Nephron (organoid): ENCODE results near the gene SLC25A44.

Source experiments
- H3K27ac Mint-ChIP-seq, 3 experiments: 2 replicates each; pipeline ENCODE4 v1.8.0; 2020; ENCODE audit warnings: mixed read lengths in 3 of 3, mild to moderate bottlenecking in 2 of 3, moderate library complexity in 1 of 3
- H3K27me3 Mint-ChIP-seq: 2 replicates; pipeline ENCODE4 v1.8.0; 2021; ENCODE audit warnings: low read depth, mild to moderate bottlenecking, moderate library complexity, mixed read lengths
- H3K36me3 Mint-ChIP-seq: 2 replicates; pipeline ENCODE4 v1.8.0; 2020; ENCODE audit warnings: low read depth, mixed read lengths
- H3K4me1 Mint-ChIP-seq: 2 replicates; pipeline ENCODE4 v1.8.0; 2020; ENCODE audit warnings: mixed read lengths
- H3K4me3 Mint-ChIP-seq, 3 experiments: 2 replicates each; pipeline ENCODE4 v1.8.0; 2020; ENCODE audit warnings: mild to moderate bottlenecking in 3 of 3, mixed read lengths in 3 of 3, moderate library complexity in 2 of 3
- H3K9me3 Mint-ChIP-seq: 2 replicates; pipeline ENCODE4 v1.8.0; 2020; ENCODE audit warnings: mixed read lengths
- TF ChIP-seq, protein P1 (sequence below), 3 experiments: fragments of 200-600 bp; sonication (generic); IDR thresholded peaks; one replicate each; pipeline ENCODE4 v1.5.0; 2021; ENCODE audit warnings: antibody characterized with exemption in 3 of 3; ENCODE audit not compliant: unreplicated experiment in 3 of 3

SLC25A44 gene

DNA sequence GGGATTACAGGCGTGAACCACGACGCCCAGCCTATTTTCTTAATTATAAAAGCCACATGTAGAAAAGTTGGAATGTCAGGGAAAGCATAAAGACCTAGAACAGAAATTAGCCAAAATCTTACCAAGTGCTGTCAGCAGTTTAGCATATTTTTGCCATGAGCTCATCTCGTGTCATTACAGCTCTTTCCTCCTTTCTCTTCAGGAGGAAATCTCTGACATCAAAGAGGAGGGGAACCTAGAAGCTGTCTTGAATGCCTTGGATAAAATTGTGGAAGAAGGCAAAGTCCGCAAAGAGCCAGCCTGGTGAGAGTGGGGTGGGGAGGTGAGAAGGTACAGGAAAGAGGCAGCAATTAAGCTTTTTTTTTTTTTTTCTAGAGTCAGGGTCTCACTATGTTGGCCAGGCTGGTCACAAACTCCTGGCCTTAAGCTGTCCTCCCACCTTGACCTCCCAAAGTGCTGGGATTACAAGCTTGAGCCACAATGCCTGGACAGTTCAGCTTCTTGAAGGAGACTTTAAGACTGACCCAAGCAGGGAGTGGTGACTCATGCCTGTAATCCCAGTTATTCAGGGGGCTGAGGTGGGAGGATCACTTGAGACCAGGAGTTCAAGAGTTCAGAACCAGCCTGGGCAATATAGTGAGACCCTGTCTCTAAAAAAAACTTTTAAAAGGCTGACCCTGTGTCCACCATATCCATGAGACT lies 39.7 kb downstream of the SLC25A44 start:
- Mint-ChIP-seq H3K4me3 (no peak overlapping the region), H3K9me3 (no peaks in the 10 kb centered on the region)

DNA sequence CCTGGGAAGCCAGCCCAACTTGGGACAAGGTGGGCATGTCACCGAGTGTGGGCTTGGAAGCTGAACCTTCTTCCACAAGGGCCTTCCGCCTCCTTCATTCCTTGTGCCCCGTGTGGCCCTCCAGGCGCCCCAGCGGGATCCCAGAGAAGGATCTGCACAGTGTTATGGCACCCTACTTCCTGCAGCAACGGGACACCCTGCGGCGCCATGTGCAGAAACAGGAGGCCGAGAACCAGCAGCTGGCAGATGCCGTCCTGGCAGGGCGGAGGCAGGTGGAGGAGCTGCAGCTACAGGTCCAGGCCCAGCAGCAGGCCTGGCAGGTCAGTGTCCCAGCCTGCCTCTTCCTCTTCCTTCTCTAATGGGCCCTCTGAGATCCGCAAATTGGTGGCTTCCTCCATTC lies 42.3 kb downstream of the SLC25A44 start:
- Mint-ChIP-seq H3K27ac (no peak overlapping the region), H3K4me1 (no peaks in the 10 kb centered on the region)

More for the DNA sequence above, 39.7 kb downstream of the SLC25A44 start:
- no peaks in the 10 kb centered on the region for H3K27me3 Mint-ChIP-seq
- H3K27ac Mint-ChIP-seq = no peak overlapping the region
- H3K4me1 Mint-ChIP-seq = peaks cover 5% of the 10 kb centered on the region
- TF ChIP-seq, protein P1, sequence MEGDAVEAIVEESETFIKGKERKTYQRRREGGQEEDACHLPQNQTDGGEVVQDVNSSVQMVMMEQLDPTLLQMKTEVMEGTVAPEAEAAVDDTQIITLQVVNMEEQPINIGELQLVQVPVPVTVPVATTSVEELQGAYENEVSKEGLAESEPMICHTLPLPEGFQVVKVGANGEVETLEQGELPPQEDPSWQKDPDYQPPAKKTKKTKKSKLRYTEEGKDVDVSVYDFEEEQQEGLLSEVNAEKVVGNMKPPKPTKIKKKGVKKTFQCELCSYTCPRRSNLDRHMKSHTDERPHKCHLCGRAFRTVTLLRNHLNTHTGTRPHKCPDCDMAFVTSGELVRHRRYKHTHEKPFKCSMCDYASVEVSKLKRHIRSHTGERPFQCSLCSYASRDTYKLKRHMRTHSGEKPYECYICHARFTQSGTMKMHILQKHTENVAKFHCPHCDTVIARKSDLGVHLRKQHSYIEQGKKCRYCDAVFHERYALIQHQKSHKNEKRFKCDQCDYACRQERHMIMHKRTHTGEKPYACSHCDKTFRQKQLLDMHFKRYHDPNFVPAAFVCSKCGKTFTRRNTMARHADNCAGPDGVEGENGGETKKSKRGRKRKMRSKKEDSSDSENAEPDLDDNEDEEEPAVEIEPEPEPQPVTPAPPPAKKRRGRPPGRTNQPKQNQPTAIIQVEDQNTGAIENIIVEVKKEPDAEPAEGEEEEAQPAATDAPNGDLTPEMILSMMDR (IDR thresholded peaks at IDR 0.05; ENCODE audit: unreplicated experiment in 3 of 3) = no peak
- peaks cover 46% of the 10 kb centered on the region for H3K36me3 Mint-ChIP-seq

DNA sequence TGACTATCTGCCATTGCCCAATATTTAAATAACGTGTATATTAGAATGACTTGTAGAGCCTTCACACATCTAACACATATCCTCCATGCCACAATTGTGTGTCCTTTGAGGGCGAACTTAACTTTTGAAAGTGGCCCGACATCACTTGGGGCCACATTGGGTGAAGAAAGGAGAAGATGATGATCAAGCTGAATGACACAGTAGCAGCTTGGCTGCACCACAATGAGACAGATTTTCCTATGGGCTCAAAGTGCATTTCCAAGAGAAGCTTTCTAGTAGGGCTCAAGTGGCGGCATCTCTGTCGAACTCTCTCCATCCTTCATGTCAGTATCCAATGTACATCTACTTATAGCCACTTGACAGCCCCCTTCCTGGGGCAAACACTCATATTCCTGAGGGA lies 44.3 kb downstream of the SLC25A44 start:
- H3K4me3 Mint-ChIP-seq = no peak overlapping the region
- no peaks in the 10 kb centered on the region for H3K9me3 Mint-ChIP-seq
- H3K36me3 Mint-ChIP-seq = peaks cover 46% of the 10 kb centered on the region
- no peak overlapping the region for H3K27ac Mint-ChIP-seq
- H3K27me3 Mint-ChIP-seq = no peaks in the 10 kb centered on the region
- TF ChIP-seq, protein P1 (IDR thresholded peaks at IDR 0.05; ENCODE audit: unreplicated experiment in 3 of 3) = no peak
- no peaks in the 10 kb centered on the region for H3K4me1 Mint-ChIP-seq

More for the DNA sequence above, 42.3 kb downstream of the SLC25A44 start:
- H3K36me3 Mint-ChIP-seq = peaks cover 51% of the 10 kb centered on the region
- H3K9me3 Mint-ChIP-seq = no peaks in the 10 kb centered on the region
- TF ChIP-seq, protein P1 (IDR thresholded peaks at IDR 0.05; ENCODE audit: unreplicated experiment in 3 of 3) = no peak
- no peaks in the 10 kb centered on the region for H3K27me3 Mint-ChIP-seq
- no peak overlapping the region for H3K4me3 Mint-ChIP-seq

DNA sequence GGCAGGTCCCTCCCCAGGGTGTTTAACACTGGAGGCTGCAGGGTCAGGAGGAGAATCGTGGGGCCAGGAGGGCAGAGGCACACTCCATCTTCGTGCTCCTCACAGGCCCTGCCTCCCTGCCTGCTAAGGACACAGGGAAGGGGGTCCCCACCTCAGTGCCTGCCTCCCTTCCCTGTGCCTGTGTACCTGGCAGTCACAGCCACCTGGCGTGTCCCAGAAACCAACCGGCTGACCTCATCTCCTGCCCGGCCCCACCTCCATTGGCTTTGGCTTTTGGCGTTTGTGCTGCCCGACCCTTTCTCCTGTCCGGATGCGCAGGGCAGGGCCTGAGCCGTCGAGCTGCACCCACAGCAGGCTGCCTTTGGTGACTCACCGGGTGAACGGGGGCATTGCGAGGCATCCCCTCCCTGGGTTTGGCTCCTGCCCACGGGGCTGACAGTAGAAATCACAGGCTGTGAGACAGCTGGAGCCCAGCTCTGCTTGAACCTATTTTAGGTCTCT lies 47.5 kb downstream of the SLC25A44 start:
- H3K9me3 Mint-ChIP-seq = no peaks in the 10 kb centered on the region
- H3K4me1 Mint-ChIP-seq = no peaks in the 10 kb centered on the region
- no peak overlapping the region for H3K4me3 Mint-ChIP-seq
- TF ChIP-seq, protein P1 (IDR thresholded peaks at IDR 0.05; ENCODE audit: unreplicated experiment in 3 of 3) = no peak
- H3K36me3 Mint-ChIP-seq = peaks cover 33% of the 10 kb centered on the region
- no peak overlapping the region for H3K27ac Mint-ChIP-seq
- no peaks in the 10 kb centered on the region for H3K27me3 Mint-ChIP-seq

DNA sequence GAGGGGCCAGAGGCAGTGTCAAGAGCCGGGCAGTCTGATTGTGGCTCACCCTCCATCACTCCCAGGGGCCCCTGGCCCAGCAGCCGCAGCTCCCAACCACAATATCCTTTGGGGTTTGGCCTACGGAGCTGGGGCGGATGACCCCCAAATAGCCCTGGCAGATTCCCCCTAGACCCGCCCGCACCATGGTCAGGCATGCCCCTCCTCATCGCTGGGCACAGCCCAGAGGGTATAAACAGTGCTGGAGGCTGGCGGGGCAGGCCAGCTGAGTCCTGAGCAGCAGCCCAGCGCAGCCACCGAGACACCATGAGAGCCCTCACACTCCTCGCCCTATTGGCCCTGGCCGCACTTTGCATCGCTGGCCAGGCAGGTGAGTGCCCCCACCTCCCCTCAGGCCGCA lies 48.0 kb downstream of the SLC25A44 start, which contains the start of gene BGLAP:
Gene BGLAP, plus strand, starts transcription at position 259 of the 400 bp plus-strand sequence. Its CDS starts 48 bp downstream, at position 307.
- Mint-ChIP-seq H3K27me3 (no peaks in the 10 kb centered on the region), H3K9me3 (no peaks in the 10 kb centered on the region), H3K4me3 (no peak within 1 kb of the TSS), H3K36me3 (peaks cover 27% of the 10 kb centered on the region), H3K4me1 (no peaks in the 10 kb centered on the region), H3K27ac (no peak within 1 kb of the TSS)
- TF ChIP-seq, protein P1 (IDR thresholded peaks at IDR 0.05; ENCODE audit: unreplicated experiment in 3 of 3) = no peak

DNA sequence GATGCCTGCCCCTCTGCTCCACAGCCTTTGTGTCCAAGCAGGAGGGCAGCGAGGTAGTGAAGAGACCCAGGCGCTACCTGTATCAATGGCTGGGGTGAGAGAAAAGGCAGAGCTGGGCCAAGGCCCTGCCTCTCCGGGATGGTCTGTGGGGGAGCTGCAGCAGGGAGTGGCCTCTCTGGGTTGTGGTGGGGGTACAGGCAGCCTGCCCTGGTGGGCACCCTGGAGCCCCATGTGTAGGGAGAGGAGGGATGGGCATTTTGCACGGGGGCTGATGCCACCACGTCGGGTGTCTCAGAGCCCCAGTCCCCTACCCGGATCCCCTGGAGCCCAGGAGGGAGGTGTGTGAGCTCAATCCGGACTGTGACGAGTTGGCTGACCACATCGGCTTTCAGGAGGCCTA lies 48.8 kb downstream of the SLC25A44 start:
- Mint-ChIP-seq H3K36me3 (peaks cover 23% of the 10 kb centered on the region), H3K4me1 (no peaks in the 10 kb centered on the region), H3K27me3 (no peaks in the 10 kb centered on the region), H3K4me3 (no peak overlapping the region), H3K27ac (no peak overlapping the region), H3K9me3 (no peaks in the 10 kb centered on the region)
- TF ChIP-seq, protein P1 (IDR thresholded peaks at IDR 0.05; ENCODE audit: unreplicated experiment in 3 of 3) = no peak
